ENCODE results near the gene NSMCE4A.

GRCh38 chr10:122012731-122013130, 37.7 kb upstream of the NSMCE4A start:
- TF ChIP-seq, protein P1, sequence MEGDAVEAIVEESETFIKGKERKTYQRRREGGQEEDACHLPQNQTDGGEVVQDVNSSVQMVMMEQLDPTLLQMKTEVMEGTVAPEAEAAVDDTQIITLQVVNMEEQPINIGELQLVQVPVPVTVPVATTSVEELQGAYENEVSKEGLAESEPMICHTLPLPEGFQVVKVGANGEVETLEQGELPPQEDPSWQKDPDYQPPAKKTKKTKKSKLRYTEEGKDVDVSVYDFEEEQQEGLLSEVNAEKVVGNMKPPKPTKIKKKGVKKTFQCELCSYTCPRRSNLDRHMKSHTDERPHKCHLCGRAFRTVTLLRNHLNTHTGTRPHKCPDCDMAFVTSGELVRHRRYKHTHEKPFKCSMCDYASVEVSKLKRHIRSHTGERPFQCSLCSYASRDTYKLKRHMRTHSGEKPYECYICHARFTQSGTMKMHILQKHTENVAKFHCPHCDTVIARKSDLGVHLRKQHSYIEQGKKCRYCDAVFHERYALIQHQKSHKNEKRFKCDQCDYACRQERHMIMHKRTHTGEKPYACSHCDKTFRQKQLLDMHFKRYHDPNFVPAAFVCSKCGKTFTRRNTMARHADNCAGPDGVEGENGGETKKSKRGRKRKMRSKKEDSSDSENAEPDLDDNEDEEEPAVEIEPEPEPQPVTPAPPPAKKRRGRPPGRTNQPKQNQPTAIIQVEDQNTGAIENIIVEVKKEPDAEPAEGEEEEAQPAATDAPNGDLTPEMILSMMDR (conservative IDR thresholded peaks at IDR 0.05; ENCODE audit: low read length) = no peak
- no peak for TF ChIP-seq EZH2phosphoT487 (IDR thresholded peaks at IDR 0.05; ENCODE audit: borderline replicate concordance)

Data from Loucy (cell line).